ENCODE data around the gene NXT1.

- TF ChIP-seq POLR2AphosphoS5 (IDR thresholded peaks at IDR 0.05; ENCODE audit: borderline replicate concordance, low read depth, low read length) (no peak), EZH2 (IDR thresholded peaks at IDR 0.05) (no peak)
These were observed 41.7 kb upstream of the NXT1 start for GRCh38 chr20:23308908-23309307.

All from SK-N-MC (cell line).